ENCODE results near the gene HES5.

The HES5 gene

GRCh38 chr1:2514863-2515762 lies 14.9 kb downstream of the HES5 start:
- DNase-seq = no peak

GRCh38 chr1:2513939-2514652 lies 16.0 kb downstream of the HES5 start:
- DNase-seq = no peak

- DNase-seq = no peak
Measured at GRCh38 chr1:2512862-2513421, 17.1 kb downstream of the HES5 start.

GRCh38 chr1:2510366-2511155 lies 19.5 kb downstream of the HES5 start:
- DNase-seq = no peak

DNA sequence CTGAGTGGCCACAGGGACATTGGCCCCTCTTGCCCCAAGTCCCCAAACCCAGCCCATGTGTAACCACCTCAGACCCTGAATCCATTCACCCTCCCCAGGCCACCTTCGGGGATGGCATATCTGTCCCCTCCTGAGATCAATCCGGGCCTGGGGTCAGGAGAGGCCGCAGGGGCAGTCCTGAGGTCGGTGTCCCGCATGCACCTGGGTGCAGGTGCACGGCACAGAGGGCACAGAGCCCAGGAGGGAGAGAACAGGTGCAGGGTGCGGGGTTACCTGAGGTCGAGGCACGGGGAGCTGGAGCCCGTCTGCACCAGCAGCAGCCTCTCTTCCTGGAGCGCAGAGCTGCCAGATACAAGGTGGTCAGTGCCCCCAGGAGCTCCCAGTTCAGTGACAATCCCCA lies 20.5 kb downstream of the HES5 start:
- DNase-seq = no peak

GRCh38 chr1:2508751-2509150 lies 21.3 kb downstream of the HES5 start:
- DNase-seq = no peak

DNA sequence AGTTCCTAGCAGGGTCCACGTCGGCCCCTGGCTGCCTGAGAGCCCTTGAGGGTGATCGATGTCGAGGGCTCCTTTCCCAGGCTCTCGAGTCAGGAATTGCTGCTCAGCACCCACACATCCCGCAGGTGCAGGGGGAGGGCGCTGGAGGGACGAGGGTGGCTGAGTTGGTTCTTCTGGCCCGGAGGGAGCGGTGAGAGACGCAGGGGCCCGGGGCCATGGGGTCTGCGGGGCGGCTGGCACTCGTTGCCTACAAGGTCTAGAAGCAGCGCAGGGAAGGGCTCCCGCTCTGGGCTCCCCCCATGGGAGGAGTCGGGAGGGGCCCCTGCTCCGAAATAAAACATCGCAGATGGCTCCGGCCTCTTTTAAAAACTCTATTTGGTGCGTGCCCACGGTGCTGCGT lies 21.9 kb downstream of the HES5 start:
- no peak for DNase-seq

GRCh38 chr1:2507744-2508155 lies 22.3 kb downstream of the HES5 start:
- DNase-seq = no peak

DNA sequence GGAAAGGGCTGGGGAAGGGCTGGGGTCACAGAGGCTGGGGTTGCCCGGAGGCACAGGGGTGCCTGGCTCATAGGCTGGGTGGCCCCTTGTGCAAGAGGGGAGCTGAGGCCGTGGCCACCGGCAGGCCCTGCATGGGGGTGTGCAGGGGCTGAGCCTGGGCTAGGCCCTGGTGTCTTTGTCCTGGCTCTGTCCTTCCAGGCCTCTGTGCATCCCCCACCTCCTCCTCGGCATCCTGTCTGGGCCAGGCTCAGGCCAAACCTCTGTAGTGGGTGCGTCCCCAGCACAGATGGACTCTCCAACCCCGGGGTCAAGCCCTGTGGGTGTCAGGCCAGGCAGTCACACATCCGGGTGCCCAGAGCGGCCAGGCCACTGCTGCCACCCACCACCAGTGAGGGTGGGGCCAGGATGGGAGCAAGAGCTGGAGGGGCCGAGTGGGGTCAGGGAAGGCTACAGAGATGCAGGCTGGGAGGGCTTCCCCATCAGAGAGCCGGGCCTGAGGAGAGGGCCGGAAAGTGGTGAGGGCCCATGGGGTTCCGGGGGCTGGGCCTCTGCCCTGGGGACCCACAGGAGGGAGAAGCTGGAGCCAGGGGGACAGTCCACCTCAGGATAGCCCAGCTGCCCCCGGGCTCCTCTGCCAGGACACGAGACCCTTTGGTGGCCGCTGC lies 23.0 kb downstream of the HES5 start:
- DNase-seq = no peak

- DNase-seq = no peak
Measured at GRCh38 chr1:2506007-2506860, 23.8 kb downstream of the HES5 start.

DNA sequence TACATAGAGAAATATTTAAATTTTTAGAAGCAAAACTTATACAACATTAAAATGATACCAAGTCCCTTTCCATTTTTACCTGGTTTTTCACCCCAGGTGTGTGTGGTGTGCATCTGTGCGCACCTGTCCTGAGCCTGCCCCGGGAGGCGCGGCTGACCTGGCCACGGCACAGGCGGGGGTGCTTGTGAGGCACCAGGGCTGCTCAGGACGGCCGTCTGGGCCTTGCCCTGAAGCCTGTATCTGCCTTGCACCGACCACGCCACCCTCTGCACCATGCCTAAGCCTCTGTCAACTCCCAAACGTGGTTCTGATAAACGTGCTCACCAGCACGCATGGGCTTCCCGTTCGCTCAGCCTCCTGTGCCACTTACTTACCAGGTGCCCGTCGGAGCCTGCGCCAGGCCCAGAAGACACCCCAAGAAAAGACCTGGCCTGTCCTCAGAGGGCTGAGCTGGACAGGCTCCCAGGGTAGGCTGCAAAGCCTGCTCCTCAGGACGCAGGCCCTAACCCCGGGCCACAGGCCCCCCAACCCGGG lies 24.5 kb downstream of the HES5 start:
- no peak for DNase-seq

- peak; percentile 49 for DNase-seq
Measured at GRCh38 chr1:2504949-2505272, 25.2 kb downstream of the HES5 start.

GRCh38 chr1:2504225-2504948 lies 25.7 kb downstream of the HES5 start:
- peak; percentile 45 for DNase-seq

GRCh38 chr1:2503554-2504224 lies 26.4 kb downstream of the HES5 start:
- DNase-seq = no peak

GRCh38 chr1:2502661-2503553 lies 27.2 kb downstream of the HES5 start:
- no peak for DNase-seq

DNA sequence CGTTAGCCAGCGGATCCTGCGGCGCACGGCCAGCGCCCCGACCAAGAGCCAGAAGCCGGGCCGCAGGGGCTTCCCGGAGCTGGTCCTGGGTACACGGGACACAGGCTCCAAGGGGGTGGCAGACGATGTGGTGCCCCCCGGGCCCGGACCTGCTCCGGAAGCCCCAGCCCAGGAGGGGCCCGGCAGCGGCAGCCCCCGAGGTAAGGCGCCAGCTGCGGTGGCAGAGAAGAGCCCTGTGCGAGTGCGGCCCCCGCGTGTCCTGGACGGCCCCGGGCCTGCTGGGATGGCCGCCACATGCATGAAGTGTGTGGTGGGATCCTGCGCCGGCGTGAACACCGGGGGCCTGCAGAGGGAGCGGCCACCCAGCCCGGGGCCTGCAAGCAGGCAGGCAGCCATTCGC lies 27.9 kb downstream of the HES5 start:
- DNase-seq = no peak

GRCh38 chr1:2501820-2502119 lies 28.3 kb downstream of the HES5 start:
- no peak for DNase-seq

DNA sequence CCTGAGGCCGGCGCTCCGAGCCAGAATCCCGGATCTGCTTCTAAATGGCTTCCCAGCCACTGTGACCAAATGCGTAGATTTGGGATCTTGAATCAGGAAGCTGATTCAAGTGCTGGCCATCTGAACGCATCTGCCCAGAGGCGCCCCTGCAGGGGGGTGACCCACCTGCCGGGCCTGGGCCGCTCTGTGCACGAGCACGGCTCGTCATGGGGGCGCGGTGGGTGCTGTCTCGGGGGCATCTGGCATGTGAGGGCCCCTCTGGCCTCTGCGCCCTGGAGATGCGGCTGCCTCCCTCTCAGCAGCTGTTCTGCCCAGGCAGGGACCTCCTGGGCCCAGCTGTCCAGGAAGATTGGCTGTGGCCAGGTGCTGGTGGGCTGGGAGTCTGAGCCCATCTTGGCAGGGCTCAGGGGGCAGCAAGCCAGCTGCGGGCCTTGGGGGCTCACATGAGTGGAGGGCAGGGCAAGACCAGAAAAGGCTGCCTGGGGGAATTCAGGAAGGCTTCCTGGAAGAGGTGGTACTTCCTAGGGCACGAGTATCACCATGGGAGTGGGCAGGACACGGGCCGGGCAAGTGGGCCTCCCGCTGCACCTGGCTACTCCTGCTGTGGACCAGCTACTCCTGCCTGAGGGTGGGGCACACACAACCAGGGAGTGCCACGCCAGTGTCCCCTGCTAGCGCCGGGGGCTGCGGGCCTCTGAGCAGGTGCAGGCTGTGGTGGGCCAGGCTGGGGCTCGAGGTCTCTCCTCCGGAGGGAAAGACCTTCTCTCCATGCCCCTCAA lies 28.8 kb downstream of the HES5 start:
- DNase-seq = no peak

Data from eye (tissue), 1 donor.